GM18858 (cell line): ENCODE data around the gene WDFY4.

Experiments
- ATAC-seq: cut with Tn5 transposase; IDR thresholded peaks from one replicate; pipeline ENCODE4 v1.9.1; 2021; ENCODE audit not compliant: unreplicated experiment

Gene WDFY4

GRCh38 chr10:48690791-48691660 lies 6.4 kb downstream of the WDFY4 start:
- no peak for ATAC-seq

- no peak for ATAC-seq
Observed at GRCh38 chr10:48691812-48692528, 7.3 kb downstream of the WDFY4 start.

- ATAC-seq, result no peak
Observed at GRCh38 chr10:48692748-48693147, 8.1 kb downstream of the WDFY4 start.

GRCh38 chr10:48693206-48693605 lies 8.5 kb downstream of the WDFY4 start:
- no peak for ATAC-seq

- no peak for ATAC-seq
Observed at GRCh38 chr10:48694371-48695030, 9.8 kb downstream of the WDFY4 start.

GRCh38 chr10:48695636-48696534 lies 11.2 kb downstream of the WDFY4 start:
- ATAC-seq, result no peak

GRCh38 chr10:48696535-48696873 lies 11.8 kb downstream of the WDFY4 start:
- ATAC-seq, result no peak

- ATAC-seq, result no peak
Observed at GRCh38 chr10:48697091-48697490, 12.4 kb downstream of the WDFY4 start.

- no peak for ATAC-seq
Observed at GRCh38 chr10:48697821-48698764, 13.4 kb downstream of the WDFY4 start.

- no peak for ATAC-seq
Observed at GRCh38 chr10:48699011-48699627, 14.4 kb downstream of the WDFY4 start.

GRCh38 chr10:48700071-48700470 lies 15.4 kb downstream of the WDFY4 start:
- ATAC-seq, result no peak

- ATAC-seq, result no peak
Observed at GRCh38 chr10:48700493-48700892, 15.8 kb downstream of the WDFY4 start.

- ATAC-seq, result no peak
Observed at GRCh38 chr10:48701139-48701901, 16.6 kb downstream of the WDFY4 start.

GRCh38 chr10:48701941-48702340 lies 17.3 kb downstream of the WDFY4 start:
- ATAC-seq, result no peak

- no peak for ATAC-seq
Observed at GRCh38 chr10:48703531-48704122, 19.0 kb downstream of the WDFY4 start.

- ATAC-seq, result no peak
Observed at GRCh38 chr10:48704156-48704555, 19.5 kb downstream of the WDFY4 start.

GRCh38 chr10:48705401-48705938 lies 20.8 kb downstream of the WDFY4 start:
- no peak for ATAC-seq

- no peak for ATAC-seq
Observed at GRCh38 chr10:48707472-48707871, 22.8 kb downstream of the WDFY4 start.
